ENCODE measurements around the gene HFE. TPM values are rescaled to one million over a fixed set of nuclear protein-coding genes. Genes with fewer than 3 reads are reported as not detected.

HFE gene
- total and polyA plus RNA-seq, 2 of the 13 experiments (the other 11 are each of a cell fraction or from before 2014, with no cell fraction given) = 3.7 to 6.3 TPM

- no peak; the same call in 1 of the 2 replicates for TF ChIP-seq ZNF710 (CRISPR knock-in tag; IDR thresholded peaks at IDR 0.05; ENCODE audit: borderline replicate concordance)
- TF ChIP-seq GRHL1 (CRISPR knock-in tag; conservative IDR thresholded peaks at IDR 0.05) = no peak
- no peak for TF ChIP-seq MZF1 (CRISPR knock-in tag; IDR thresholded peaks at IDR 0.05; ENCODE audit: borderline replicate concordance)
- peak; percentile 91 for TF ChIP-seq NRL (CRISPR knock-in tag; IDR thresholded peaks at IDR 0.05; ENCODE audit: borderline replicate concordance)
- no peak for TF ChIP-seq HNRNPH1 (optimal IDR thresholded peaks at IDR 0.05; ENCODE audit: low read depth, low read length)
- no peak for TF ChIP-seq TOPORS (CRISPR knock-in tag; IDR thresholded peaks at IDR 0.05)
- TF ChIP-seq ZNF484 (CRISPR knock-in tag; IDR thresholded peaks at IDR 0.05; ENCODE audit: borderline replicate concordance, low read depth) = no peak
- no peak for TF ChIP-seq PCBP2 (optimal IDR thresholded peaks at IDR 0.05; ENCODE audit: low read depth, low read length, poor library complexity, severe bottlenecking)
- TF ChIP-seq ATF6 (CRISPR knock-in tag; conservative IDR thresholded peaks at IDR 0.05) = no peak
- TF ChIP-seq ZNF263 (CRISPR knock-in tag; IDR thresholded peaks at IDR 0.05) = no peak
- no peak for TF ChIP-seq HOXA7 (CRISPR knock-in tag; IDR thresholded peaks at IDR 0.05)
- TF ChIP-seq ETS1 (CRISPR knock-in tag; IDR thresholded peaks at IDR 0.05) = 0 out of 2 replicates have a peak, but pooled peaks have one; percentile 16
- peak; percentile 10 for TF ChIP-seq MXD1 (CRISPR knock-in tag; IDR thresholded peaks at IDR 0.05)
- TF ChIP-seq ZNF12 (CRISPR knock-in tag; IDR thresholded peaks at IDR 0.05) = no peak; the same call in 1 of the 2 replicates
Observed at GRCh38 chr6:26044140-26045064, 42.8 kb upstream of the HFE start (continued).
